Effector memory CD4-positive, alpha-beta T cell (primary cell): ENCODE data around the gene SLC1A2.

Experiments used
- DNase-seq, 3 donors: peaks; one replicate each; pipeline ENCODE4 v3.0.0-alpha.2; 2020
- H3K27ac ChIP-seq: 2 replicates; pipeline ENCODE4 v1.7.0; 2013; ENCODE audit warnings: mild to moderate bottlenecking, low read length, moderate library complexity; ENCODE audit not compliant: insufficient read depth, poor library complexity, severe bottlenecking
- H3K27me3 ChIP-seq: replicated peaks from 2 replicates; pipeline ENCODE4 v1.7.0; 2013; ENCODE audit warnings: mild to moderate bottlenecking, low read length; ENCODE audit not compliant: insufficient read depth, control insufficient read depth, poor library complexity, severe bottlenecking
- H3K36me3 ChIP-seq: 2 replicates; pipeline ENCODE4 v1.7.0; 2013; ENCODE audit warnings: mild to moderate bottlenecking, low read length, moderate library complexity; ENCODE audit not compliant: control insufficient read depth, insufficient read depth
- H3K4me1 ChIP-seq: 2 replicates; pipeline ENCODE4 v1.7.0; 2013; ENCODE audit warnings: low read length, mild to moderate bottlenecking; ENCODE audit not compliant: control insufficient read depth, insufficient read depth, poor library complexity, severe bottlenecking
- H3K4me3 ChIP-seq: 2 replicates; pipeline ENCODE4 v1.7.0; 2013; ENCODE audit warnings: low read length, low read depth, mild to moderate bottlenecking; ENCODE audit not compliant: insufficient read depth, poor library complexity, severe bottlenecking
- H3K9me3 ChIP-seq: 2 replicates; pipeline ENCODE4 v1.7.0; 2013; ENCODE audit warnings: mild to moderate bottlenecking, low read length, moderate library complexity; ENCODE audit not compliant: control insufficient read depth

SLC1A2 gene

DNA sequence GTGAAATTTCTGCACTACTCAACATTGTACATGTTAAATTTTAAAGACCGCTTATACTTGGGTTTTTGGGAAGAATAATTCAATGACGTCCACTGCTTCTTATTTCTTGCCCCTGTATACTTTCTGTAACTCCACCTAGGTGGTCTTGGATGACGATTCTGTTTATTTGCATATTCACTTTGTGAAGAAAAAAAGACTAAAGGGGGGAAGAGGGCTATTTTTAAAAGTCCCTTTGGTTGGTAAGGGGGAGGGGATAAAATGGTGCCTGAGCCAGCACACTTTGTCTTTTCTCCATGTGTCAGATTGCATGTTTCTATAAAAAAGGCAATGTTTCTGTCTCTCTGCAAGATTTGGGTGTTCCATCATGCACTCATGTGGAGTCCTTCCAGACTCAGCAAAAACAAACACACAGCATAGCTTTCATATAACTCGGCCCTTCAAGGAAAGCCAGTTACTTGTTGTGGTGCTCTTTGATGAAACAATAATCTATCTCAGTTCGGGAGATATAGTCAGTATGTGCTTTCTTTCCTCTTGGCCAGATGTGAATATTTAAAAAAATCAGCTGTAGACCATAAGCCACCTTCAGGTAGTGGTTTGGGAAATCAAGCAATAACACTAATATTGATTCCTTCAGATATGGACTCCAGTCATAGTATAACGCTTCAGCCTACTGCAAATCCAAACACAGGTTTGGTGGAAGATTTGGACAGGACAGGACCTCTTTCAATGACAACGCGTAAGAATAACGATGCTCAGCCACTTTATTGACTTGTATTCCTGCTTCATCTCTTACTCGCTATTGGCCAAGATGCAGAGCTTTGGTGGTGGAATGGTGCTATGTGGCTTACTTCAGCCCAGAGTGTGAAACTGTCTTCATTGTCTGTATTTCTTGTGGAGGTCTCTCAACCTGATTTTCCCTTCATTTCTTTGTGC lies 211.6 kb downstream of the SLC1A2 start:
- peaks cover 89% of the 10 kb centered on the region for H3K36me3 ChIP-seq
- no peak overlapping the region for H3K27ac ChIP-seq
- no peak overlapping the region for H3K4me3 ChIP-seq
- no peaks in the 10 kb centered on the region for H3K27me3 ChIP-seq
- no peak for DNase-seq
- no peaks in the 10 kb centered on the region for H3K9me3 ChIP-seq
- H3K4me1 ChIP-seq = no peaks in the 10 kb centered on the region

DNA sequence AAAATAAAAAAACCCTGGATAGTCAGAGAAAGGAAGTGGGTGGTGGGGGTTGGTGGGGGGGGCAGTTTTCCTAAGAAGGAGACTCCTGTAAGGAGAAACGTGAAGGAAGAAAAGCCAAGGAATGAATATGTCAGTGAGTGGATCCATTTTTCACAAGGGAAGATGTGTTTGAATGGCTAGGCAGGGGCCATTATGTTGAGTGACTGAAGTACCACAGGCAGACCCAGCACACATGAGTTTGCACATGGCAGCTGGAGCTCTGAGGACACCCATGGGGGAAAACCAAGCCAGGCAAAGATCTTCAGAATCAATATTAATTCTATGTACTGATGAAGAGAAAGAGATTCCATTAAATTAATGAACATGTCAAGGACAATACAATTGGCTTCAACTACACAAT lies 212.7 kb downstream of the SLC1A2 start:
- no peaks in the 10 kb centered on the region for H3K27me3 ChIP-seq
- H3K4me1 ChIP-seq = no peaks in the 10 kb centered on the region
- no peaks in the 10 kb centered on the region for H3K9me3 ChIP-seq
- H3K4me3 ChIP-seq = no peak overlapping the region
- H3K27ac ChIP-seq = no peak overlapping the region
- peaks cover 88% of the 10 kb centered on the region for H3K36me3 ChIP-seq
- no peak for DNase-seq

DNA sequence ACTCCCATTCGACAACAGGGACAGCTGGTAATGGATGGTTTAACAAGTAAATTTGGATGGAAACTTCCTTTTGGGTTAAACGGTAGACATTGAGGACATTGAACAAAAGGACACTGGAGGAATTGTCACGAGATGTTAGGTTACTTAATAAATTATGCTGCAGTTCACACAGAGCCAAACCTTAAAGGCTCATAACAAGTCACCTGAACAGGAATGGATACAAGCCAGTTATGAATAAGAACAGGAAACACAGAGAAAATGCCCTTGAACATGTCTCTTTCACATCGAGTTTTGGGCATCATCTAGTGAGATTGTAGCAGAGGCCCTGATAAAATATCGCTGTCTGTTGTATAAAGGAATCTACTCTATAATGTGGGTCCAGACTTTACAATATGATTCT lies 214.7 kb downstream of the SLC1A2 start:
- Histone ChIP-seq H3K4me1 (no peaks in the 10 kb centered on the region), H3K36me3 (peaks cover 89% of the 10 kb centered on the region), H3K27me3 (no peaks in the 10 kb centered on the region), H3K27ac (no peak overlapping the region), H3K9me3 (no peaks in the 10 kb centered on the region), H3K4me3 (no peak overlapping the region)
- no peak for DNase-seq
